Effector memory CD4-positive, alpha-beta T cell (primary cell): ENCODE data around the gene ADGRA1.
"Not testable (repeated sequence)": the region's sequence is repeated elsewhere in the genome, so short reads cannot be mapped to it uniquely, and the experiment has no call there.

Experiments
- DNase-seq, 3 donors: peaks; one replicate each; pipeline ENCODE4 v3.0.0-alpha.2; 2020
- H3K27ac ChIP-seq: 2 replicates; pipeline ENCODE4 v1.7.0; 2013; ENCODE audit warnings: mild to moderate bottlenecking, low read length, moderate library complexity; ENCODE audit not compliant: insufficient read depth, poor library complexity, severe bottlenecking
- H3K27me3 ChIP-seq: replicated peaks from 2 replicates; pipeline ENCODE4 v1.7.0; 2013; ENCODE audit warnings: mild to moderate bottlenecking, low read length; ENCODE audit not compliant: insufficient read depth, control insufficient read depth, poor library complexity, severe bottlenecking
- H3K36me3 ChIP-seq: 2 replicates; pipeline ENCODE4 v1.7.0; 2013; ENCODE audit warnings: mild to moderate bottlenecking, low read length, moderate library complexity; ENCODE audit not compliant: control insufficient read depth, insufficient read depth
- H3K4me1 ChIP-seq: 2 replicates; pipeline ENCODE4 v1.7.0; 2013; ENCODE audit warnings: low read length, mild to moderate bottlenecking; ENCODE audit not compliant: control insufficient read depth, insufficient read depth, poor library complexity, severe bottlenecking
- H3K4me3 ChIP-seq: 2 replicates; pipeline ENCODE4 v1.7.0; 2013; ENCODE audit warnings: low read length, low read depth, mild to moderate bottlenecking; ENCODE audit not compliant: insufficient read depth, poor library complexity, severe bottlenecking
- H3K9me3 ChIP-seq: 2 replicates; pipeline ENCODE4 v1.7.0; 2013; ENCODE audit warnings: mild to moderate bottlenecking, low read length, moderate library complexity; ENCODE audit not compliant: control insufficient read depth

ADGRA1 gene

DNA sequence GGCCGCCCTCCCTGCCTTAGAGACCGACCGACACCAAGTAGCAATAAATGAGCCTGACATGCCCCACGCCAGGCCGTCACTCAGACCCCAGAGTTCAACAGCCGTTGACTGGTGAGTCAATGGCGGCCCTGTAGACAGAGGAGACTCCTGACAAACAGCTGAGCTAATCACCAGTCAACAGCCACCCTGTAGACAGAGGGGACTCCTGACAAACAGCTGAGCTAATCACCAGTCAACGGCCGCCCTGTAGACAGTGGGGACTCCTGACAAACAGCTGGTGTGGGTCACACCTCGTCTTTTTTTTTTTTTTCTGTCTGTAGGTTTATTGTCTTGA is 55.4 kb downstream of the ADGRA1 start:
- H3K9me3 ChIP-seq = no peaks in the 10 kb centered on the region
- H3K4me1 ChIP-seq = no peaks in the 10 kb centered on the region
- H3K4me3 ChIP-seq = no peak overlapping the region
- no peaks in the 10 kb centered on the region for H3K27me3 ChIP-seq
- DNase-seq = no peak
- no peaks in the 10 kb centered on the region for H3K36me3 ChIP-seq
- no peak overlapping the region for H3K27ac ChIP-seq

DNA sequence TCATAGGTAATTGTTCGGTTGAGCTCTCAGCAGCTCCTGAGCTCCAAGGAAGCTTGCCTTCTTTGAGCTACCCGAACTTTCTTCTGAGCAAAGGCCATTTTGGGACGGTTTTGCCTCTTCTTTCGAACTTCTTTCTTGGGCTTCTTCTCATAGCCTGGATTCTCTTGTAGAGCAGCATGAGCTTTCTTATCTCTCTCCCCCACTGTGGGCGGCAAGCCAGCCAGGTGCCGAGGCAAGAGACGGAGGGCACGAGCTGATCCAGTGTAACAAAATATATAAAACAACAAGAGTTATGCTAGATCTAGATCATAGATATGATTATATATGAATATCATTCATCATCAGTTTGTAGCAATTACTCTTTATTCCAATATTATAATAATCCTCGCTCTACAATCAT is 55.8 kb downstream of the ADGRA1 start:
- Histone ChIP-seq H3K27ac (no peak overlapping the region), H3K27me3 (no peaks in the 10 kb centered on the region), H3K4me3 (no peak overlapping the region), H3K36me3 (no peaks in the 10 kb centered on the region), H3K9me3 (no peaks in the 10 kb centered on the region), H3K4me1 (no peaks in the 10 kb centered on the region)
- DNase-seq = no peak

DNA sequence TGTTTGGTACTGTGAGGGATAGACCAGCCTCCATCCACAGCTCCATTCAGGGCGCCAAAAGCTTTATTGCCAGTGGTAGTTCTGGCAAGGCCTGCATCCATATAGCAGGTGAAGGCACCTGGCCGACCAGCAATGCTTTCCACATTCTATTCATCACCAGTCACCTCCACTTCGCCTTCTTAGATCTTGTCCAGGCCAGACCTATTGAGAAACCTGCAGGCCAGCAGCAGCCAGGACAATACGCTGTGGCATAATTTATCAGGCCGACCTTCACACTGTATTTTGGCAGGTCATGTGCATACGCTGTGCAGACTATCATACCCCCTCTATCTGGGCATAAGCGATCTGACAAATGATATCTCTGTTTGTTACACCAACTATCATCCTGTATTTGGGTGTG is 57.0 kb downstream of the ADGRA1 start:
- H3K9me3 ChIP-seq = no peaks in the 10 kb centered on the region
- no peak overlapping the region for H3K27ac ChIP-seq
- no peaks in the 10 kb centered on the region for H3K27me3 ChIP-seq
- no peak for DNase-seq
- H3K4me3 ChIP-seq = no peak overlapping the region
- H3K4me1 ChIP-seq = no peaks in the 10 kb centered on the region
- H3K36me3 ChIP-seq = no peaks in the 10 kb centered on the region

DNA sequence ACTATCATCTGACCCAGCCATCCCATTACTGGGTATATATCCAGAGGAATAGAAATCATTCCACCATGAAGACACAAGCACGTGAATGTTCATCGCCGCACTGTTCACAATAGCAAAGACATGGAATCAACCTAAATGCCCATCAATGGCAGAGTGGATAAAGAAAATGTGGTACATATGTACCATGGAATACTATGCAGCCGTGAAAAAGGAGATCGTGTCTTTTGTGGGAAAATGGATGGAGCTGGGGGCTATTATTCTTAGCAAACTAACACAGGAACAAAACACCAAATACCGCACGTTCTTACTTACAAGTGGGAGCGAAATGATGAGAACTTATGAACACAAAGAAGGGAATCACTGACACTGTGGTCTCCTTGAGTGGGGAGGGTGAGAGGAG is 62.5 kb downstream of the ADGRA1 start:
- no peak overlapping the region for H3K4me3 ChIP-seq
- no peaks in the 10 kb centered on the region for H3K27me3 ChIP-seq
- no peaks in the 10 kb centered on the region for H3K36me3 ChIP-seq
- H3K4me1 ChIP-seq = no peaks in the 10 kb centered on the region
- no peak for DNase-seq
- no peak overlapping the region for H3K27ac ChIP-seq
- H3K9me3 ChIP-seq = no peaks in the 10 kb centered on the region

DNA sequence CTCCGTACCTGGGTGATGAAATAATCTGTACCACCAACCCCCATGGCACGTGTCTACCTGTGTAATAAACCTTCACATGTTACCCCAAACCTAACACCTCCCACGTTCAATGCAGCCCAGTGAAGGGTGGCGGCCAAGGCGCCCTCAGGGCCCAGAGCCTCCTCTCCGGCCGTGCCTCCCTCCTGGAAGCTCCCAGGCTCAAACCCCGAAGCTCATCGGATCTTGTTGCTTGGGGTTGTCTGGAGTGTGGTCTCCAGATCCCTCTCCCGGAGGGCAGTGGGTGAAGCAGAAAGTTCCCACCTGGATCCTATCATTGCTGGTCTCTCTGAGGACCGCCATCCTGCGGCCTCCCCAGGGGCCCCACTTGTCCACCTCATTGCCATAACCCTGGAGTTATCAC is 62.9 kb downstream of the ADGRA1 start:
- no peak overlapping the region for H3K4me3 ChIP-seq
- DNase-seq = no peak
- H3K4me1 ChIP-seq = no peaks in the 10 kb centered on the region

DNA sequence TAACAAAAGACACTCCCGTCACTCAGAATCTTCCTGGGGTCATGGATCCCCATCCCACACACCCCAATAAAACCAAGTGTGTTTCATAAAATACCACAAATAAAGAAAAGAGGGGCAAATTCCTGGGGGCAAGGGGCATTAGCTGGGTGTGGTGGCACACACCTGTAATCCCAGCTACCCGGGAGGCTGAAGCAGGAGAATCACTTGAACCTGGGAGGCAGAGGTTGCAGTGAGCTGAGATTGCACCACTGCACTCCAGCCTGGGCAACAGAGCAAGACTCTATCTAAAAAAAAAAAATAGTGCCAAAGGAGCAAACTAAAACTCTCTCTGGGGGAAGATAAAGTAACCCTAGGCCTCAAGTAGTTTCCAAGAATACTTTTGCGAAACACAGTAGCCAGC is 63.3 kb downstream of the ADGRA1 start:
- not testable (repeated sequence) for H3K9me3 ChIP-seq, H3K27me3 ChIP-seq, DNase-seq, H3K27ac ChIP-seq, H3K4me3 ChIP-seq, H3K36me3 ChIP-seq, H3K4me1 ChIP-seq

More for the DNA sequence above, 62.9 kb downstream of the ADGRA1 start:
- Histone ChIP-seq H3K27ac (no peak overlapping the region), H3K27me3 (no peaks in the 10 kb centered on the region), H3K9me3 (no peaks in the 10 kb centered on the region), H3K36me3 (no peaks in the 10 kb centered on the region)

DNA sequence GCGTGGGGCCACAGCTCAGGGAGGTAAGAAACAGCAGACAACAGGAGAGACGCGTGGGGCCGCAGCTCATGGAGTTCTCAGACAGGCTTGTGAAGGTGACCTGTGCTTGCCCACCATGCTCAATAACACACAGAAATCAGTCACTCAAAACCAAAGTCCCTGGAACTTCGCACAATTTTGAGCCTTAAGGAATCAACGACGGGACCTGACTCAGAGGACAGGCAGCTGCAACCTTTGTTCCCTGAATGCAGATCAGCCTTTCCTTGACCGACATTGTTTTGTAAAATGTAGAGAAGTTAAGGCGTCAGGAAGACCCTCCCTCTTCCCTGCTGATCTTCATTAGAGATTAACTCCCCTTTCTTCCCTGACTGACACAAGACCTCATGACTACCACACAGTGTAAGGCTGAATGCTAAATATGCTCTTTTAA is 63.8 kb downstream of the ADGRA1 start:
- no peaks in the 10 kb centered on the region for H3K36me3 ChIP-seq
- no peaks in the 10 kb centered on the region for H3K4me1 ChIP-seq
- H3K27ac ChIP-seq = no peak overlapping the region
- H3K4me3 ChIP-seq = no peak overlapping the region
- no peaks in the 10 kb centered on the region for H3K9me3 ChIP-seq
- H3K27me3 ChIP-seq = no peaks in the 10 kb centered on the region
- no peak for DNase-seq

DNA sequence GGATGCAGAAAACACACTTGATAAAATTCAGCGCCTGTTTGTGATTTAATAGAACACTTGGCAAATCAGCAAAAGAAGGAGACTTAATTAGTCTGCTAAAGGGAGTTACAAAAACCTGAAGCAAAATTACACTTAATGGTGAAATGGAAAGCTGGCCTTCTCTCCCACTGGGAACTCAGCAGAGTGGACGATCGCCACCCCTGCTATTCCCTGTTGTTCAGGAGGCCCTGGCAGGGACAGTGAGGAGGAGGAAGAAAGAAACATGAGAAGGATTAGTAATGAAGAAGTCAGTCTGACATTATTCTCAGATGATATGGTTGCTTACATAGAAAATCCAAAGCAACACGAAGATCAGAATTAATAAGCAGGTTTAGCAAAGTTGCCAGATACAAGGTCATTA is 66.7 kb downstream of the ADGRA1 start:
- Histone ChIP-seq H3K27me3 (no peaks in the 10 kb centered on the region), H3K4me1 (no peaks in the 10 kb centered on the region), H3K36me3 (no peaks in the 10 kb centered on the region), H3K4me3 (no peak overlapping the region), H3K27ac (no peak overlapping the region), H3K9me3 (no peaks in the 10 kb centered on the region)
- no peak for DNase-seq

DNA sequence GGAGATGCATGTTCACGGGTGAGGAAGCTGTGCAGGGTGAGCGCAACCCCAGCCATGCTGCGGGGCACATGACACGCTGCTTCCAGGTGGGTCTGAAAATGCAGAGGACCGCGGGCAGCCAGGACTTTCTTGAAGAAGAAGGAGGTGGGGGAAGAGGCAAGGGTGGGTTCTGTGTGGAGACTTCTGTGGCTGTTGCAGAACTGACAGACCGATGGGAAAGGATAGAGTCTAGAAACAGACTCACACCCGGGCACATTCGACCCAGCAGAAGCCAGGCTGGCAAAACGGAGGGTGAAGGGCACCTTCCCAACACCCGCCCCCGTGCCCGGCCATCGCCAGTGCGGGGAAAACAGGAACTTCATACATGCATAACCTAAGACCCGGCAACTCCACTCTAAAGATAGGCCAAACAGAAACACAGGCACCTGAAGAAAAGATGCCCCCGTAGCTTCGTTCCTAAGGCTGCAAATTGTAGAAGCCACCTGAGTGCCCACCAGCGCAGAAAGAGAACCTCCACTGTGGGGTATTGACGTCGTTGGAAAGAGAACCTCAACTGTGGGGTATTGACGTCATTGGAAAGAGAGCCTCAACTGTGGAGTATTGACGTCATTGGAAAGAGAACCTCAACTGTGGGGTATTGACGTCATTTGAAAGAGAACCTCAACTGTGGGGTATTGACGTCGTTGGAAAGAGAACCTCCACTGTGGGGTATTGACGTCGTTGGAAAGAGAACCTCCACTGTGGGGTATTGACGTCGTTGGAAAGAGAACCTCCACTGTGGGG is 67.5 kb downstream of the ADGRA1 start:
- no peaks in the 10 kb centered on the region for H3K4me1 ChIP-seq
- H3K9me3 ChIP-seq = no peaks in the 10 kb centered on the region
- no peak overlapping the region for H3K4me3 ChIP-seq
- H3K36me3 ChIP-seq = no peaks in the 10 kb centered on the region
- no peak for DNase-seq
- no peak overlapping the region for H3K27ac ChIP-seq
- no peaks in the 10 kb centered on the region for H3K27me3 ChIP-seq

DNA sequence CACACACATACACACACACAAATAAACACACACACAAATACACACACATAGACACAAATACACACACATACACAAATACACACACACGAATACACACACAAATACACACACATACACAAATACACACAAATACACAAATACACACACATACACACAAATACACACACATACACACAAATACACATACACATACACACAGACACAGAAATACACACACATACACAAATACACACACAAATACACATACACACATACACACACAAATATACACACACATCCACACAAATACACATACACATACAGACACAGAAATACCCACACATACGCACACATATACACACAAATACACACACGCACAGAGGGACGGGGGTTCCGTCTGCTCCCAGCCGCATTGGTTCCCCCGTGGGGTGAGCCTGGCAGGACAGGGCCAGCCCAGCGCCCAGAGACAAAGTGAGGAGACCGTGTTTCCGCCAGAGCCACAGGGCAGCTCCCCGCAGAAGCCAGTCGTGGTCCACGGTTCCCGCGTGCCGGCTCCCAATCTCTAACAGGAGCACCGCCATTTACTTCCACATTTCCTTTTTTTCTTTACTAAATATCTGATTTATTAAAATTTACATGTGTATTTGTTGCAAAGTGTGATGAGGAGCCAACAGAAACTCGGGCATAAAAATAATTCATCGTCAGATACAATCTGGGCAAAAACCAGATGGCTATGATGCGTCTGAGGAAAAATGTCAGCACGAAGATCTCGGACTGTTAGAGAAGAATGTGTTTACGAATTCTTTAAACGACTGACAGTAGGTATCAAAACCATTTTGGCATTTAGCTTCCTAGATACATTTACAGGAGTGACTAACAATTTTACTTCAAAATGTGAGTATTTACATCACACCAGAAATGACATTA is 69.2 kb downstream of the ADGRA1 start:
- no peak overlapping the region for H3K4me3 ChIP-seq
- H3K27ac ChIP-seq = no peak overlapping the region
- no peak for DNase-seq
- peaks cover 12% of the 10 kb centered on the region for H3K4me1 ChIP-seq
- no peaks in the 10 kb centered on the region for H3K36me3 ChIP-seq
- peaks cover 11% of the 10 kb centered on the region for H3K27me3 ChIP-seq
- H3K9me3 ChIP-seq = no peaks in the 10 kb centered on the region
